ENCODE data around the gene TNIK.

Gene TNIK

GRCh38 chr3:171505822-171506333 is 45.7 kb upstream of the TNIK start:
- H3K9ac ChIP-seq (ENCODE audit: low read length) = no peak overlapping the region
- H3K4me1 ChIP-seq (ENCODE audit: low read length) = no peaks in the 10 kb centered on the region
- H3K4me3 ChIP-seq (ENCODE audit: low read length) = no peak overlapping the region
- no peaks in the 10 kb centered on the region for H3K36me3 ChIP-seq (replicated peaks; ENCODE audit: low read depth, low read length)
- no peaks in the 10 kb centered on the region for H4K20me1 ChIP-seq (ENCODE audit: insufficient read depth, low read length)
- no peaks in the 10 kb centered on the region for H3K79me2 ChIP-seq (ENCODE audit: low read length)
- no peak overlapping the region for H3K27ac ChIP-seq (ENCODE audit: low read length)
- TF ChIP-seq CTCF (IDR thresholded peaks at IDR 0.05; ENCODE audit: low read depth, low read length) = no peak
- no peak for TF ChIP-seq EZH2phosphoT487 (IDR thresholded peaks at IDR 0.05; ENCODE audit: low read depth)
- no peaks in the 10 kb centered on the region for H3K9me3 ChIP-seq (ENCODE audit: insufficient read depth, low read length)
- H3K27me3 ChIP-seq (ENCODE audit: low read depth, low read length) = no peaks in the 10 kb centered on the region
- no peak overlapping the region for H2AFZ ChIP-seq (ENCODE audit: low read depth, low read length)
- H3K4me2 ChIP-seq (ENCODE audit: low read length) = no peak overlapping the region

GRCh38 chr3:171504376-171504775 is 44.2 kb upstream of the TNIK start:
- H3K9ac ChIP-seq (ENCODE audit: low read length) = no peak overlapping the region
- H3K27me3 ChIP-seq (ENCODE audit: low read depth, low read length) = no peaks in the 10 kb centered on the region
- no peak overlapping the region for H2AFZ ChIP-seq (ENCODE audit: low read depth, low read length)
- no peaks in the 10 kb centered on the region for H4K20me1 ChIP-seq (ENCODE audit: insufficient read depth, low read length)
- no peaks in the 10 kb centered on the region for H3K79me2 ChIP-seq (ENCODE audit: low read length)
- H3K27ac ChIP-seq (ENCODE audit: low read length) = no peak overlapping the region
- H3K9me3 ChIP-seq (ENCODE audit: insufficient read depth, low read length) = no peaks in the 10 kb centered on the region
- TF ChIP-seq EZH2phosphoT487 (IDR thresholded peaks at IDR 0.05; ENCODE audit: low read depth) (no peak), CTCF (IDR thresholded peaks at IDR 0.05; ENCODE audit: low read depth, low read length) (no peak)
- no peak overlapping the region for H3K4me3 ChIP-seq (ENCODE audit: low read length)
- H3K4me1 ChIP-seq (ENCODE audit: low read length) = no peaks in the 10 kb centered on the region
- H3K36me3 ChIP-seq (replicated peaks; ENCODE audit: low read depth, low read length) = no peaks in the 10 kb centered on the region
- no peak overlapping the region for H3K4me2 ChIP-seq (ENCODE audit: low read length)

GRCh38 chr3:171503817-171504216 is 43.6 kb upstream of the TNIK start:
- Histone ChIP-seq H3K4me3 (ENCODE audit: low read length) (no peak overlapping the region), H4K20me1 (ENCODE audit: insufficient read depth, low read length) (no peaks in the 10 kb centered on the region), H3K79me2 (ENCODE audit: low read length) (no peaks in the 10 kb centered on the region), H3K9ac (ENCODE audit: low read length) (no peak overlapping the region), H3K4me2 (ENCODE audit: low read length) (no peak overlapping the region), H3K9me3 (ENCODE audit: insufficient read depth, low read length) (no peaks in the 10 kb centered on the region), H2AFZ (ENCODE audit: low read depth, low read length) (no peak overlapping the region), H3K36me3 (replicated peaks; ENCODE audit: low read depth, low read length) (no peaks in the 10 kb centered on the region), H3K27ac (ENCODE audit: low read length) (no peak overlapping the region), H3K4me1 (ENCODE audit: low read length) (no peaks in the 10 kb centered on the region), H3K27me3 (ENCODE audit: low read depth, low read length) (no peaks in the 10 kb centered on the region)
- TF ChIP-seq CTCF (IDR thresholded peaks at IDR 0.05; ENCODE audit: low read depth, low read length) (no peak), EZH2phosphoT487 (IDR thresholded peaks at IDR 0.05; ENCODE audit: low read depth) (no peak)

- Histone ChIP-seq H4K20me1 (ENCODE audit: insufficient read depth, low read length) (no peaks in the 10 kb centered on the region), H3K4me1 (ENCODE audit: low read length) (peaks cover 3% of the 10 kb centered on the region; the same call in 1 of the 2 replicates), H3K79me2 (ENCODE audit: low read length) (no peaks in the 10 kb centered on the region), H3K27me3 (ENCODE audit: low read depth, low read length) (no peaks in the 10 kb centered on the region), H3K4me2 (ENCODE audit: low read length) (no peak overlapping the region), H3K4me3 (ENCODE audit: low read length) (no peak overlapping the region), H3K27ac (ENCODE audit: low read length) (no peak overlapping the region), H3K36me3 (replicated peaks; ENCODE audit: low read depth, low read length) (no peaks in the 10 kb centered on the region), H3K9ac (ENCODE audit: low read length) (no peak overlapping the region), H2AFZ (ENCODE audit: low read depth, low read length) (no peak overlapping the region), H3K9me3 (ENCODE audit: insufficient read depth, low read length) (no peaks in the 10 kb centered on the region)
- TF ChIP-seq EZH2phosphoT487 (IDR thresholded peaks at IDR 0.05; ENCODE audit: low read depth) = no peak
- TF ChIP-seq CTCF (IDR thresholded peaks at IDR 0.05; ENCODE audit: low read depth, low read length) = no peak
Observed at GRCh38 chr3:171498921-171499320, 38.7 kb upstream of the TNIK start.
